ENCODE data around the gene MOB3A.

MOB3A gene

GRCh38 chr19:2021453-2022140 lies 74.5 kb downstream of the MOB3A start:
- no peak for DNase-seq

Data from activated CD4-positive, alpha-beta T cell treated with anti-CD3 and anti-CD28 coated beads for 4 hours (primary cell).